Muscle of arm (tissue), 12 donors: Measurements from ENCODE around the gene XAF1. TPM values are rescaled to one million over a fixed set of nuclear protein-coding genes. Genes with fewer than 3 reads are reported as not detected.
"Not testable (repeated sequence)": the region's sequence is repeated elsewhere in the genome, so short reads cannot be mapped to it uniquely, and the experiment has no call there.

Experiments used
- DNase-seq: peaks from one replicate; pipeline ENCODE4 v3.0.0-alpha.2; 2013
- polyA plus RNA-seq, 12 donors: library from polyadenylated mRNA; unstranded; fragments of 120-200 nt; gene quantifications; one replicate each; pipeline ENCODE4 v1.2.1, GENCODE V29; 2013; ENCODE audit not compliant: insufficient read length in 12 of 12

The XAF1 gene
- polyA plus RNA-seq, 12 donors, result 4.7 to 24.0 (median 12.5) TPM; not detected in 2

DNA sequence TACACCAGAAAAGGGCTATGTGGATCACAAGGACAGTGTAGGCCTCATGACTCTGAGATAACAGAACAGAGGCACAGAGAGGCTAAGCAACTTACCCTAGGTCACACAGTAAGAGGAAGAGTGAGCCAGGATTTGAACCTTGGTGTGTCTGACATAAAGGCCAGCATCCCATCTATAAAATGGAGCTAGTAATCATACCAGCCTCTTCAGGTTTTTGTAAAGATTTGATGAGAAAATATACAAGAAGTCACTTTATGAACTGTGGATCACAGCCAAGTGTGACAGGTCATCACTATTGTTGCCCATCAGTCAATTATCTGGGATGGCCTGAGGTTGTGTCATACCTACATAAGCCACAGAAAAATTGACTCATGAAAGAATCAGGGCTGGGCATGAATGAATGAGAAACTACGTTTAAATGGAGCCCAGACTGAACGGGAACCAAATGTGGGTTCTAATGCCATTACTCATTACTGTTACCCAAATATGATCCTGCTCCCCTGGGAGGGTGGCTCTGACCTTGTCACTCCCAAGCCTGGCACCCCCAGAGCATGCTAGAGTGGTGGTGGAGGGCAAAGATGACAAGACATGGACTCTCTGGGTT lies 41.1 kb downstream of the XAF1 start:
- DNase-seq, result no peak

DNA sequence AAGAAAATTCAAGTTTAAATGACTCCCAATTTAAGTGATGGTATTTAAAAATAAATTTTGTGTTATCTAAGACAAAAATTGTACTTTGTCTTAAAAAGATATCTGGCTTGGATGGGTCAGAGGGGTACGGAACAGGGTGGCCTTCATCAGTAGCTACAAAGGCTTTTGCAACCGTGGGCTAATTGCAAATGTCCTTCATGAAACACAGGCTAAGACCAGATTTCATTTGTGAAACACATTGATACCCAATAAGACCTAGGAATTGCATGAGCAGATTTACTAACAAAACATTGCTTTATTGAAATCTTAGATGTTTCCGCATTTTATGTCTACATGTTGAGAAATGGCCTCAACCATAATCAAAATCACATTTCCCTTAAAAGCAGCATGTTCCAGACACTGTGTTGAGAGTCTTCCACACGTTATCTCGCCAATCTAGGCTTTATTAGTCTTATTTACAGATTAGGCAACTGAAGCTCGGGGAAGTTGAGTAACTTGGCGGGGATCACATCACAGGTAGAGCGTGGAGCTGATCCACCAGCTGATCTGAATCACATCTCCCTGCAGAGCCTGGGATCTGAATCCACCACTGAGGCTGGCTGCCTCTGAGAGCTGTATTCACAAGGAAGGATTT lies 42.0 kb downstream of the XAF1 start:
- DNase-seq, result no peak

DNA sequence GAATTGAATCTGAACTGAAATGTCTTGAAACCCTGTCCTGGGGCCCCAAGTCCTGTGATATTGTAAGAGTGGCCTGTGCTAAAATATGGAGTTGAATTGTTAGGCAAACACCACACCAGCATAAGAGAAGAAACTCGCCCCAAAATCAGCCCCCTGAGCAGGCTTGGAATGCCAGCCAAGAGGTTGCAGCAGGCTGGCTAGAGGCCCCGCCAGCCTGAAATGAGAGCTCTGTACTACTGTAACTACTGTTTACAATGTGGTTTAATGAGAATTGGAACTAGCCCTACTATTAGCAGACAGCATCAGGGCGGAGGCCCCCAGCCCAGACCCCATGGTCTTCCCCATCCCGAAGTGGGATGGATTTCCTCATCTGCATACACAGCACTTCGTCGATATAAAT lies 43.9 kb downstream of the XAF1 start:
- DNase-seq, result no peak

DNA sequence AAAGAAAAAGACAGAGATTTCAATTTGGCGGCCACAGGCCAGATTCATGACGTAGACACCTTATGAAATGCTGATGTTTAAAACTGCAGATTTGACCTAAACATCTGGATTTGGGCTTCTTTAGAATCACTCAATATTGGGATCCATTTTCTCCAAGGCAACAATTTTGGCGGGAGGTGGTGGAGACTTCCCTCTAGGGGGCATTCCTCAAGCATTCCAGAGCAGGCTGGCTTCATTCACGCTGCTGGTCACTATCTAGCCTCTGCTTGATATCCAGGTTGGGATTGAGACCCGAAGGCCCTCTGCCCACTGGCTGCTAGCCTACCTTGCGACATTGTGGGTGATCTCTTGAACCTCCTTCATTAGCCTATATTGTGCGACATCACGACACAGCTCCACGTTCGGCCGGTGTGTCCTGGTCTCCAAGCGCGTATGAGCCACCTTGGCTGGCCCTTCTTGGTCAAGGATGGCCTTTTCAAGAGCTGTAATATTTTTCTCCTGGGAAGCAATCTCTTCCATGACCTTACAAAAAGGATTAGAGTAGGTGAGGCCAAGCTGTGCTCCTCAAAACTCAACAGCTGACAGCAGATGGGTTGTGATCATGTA lies 44.7 kb downstream of the XAF1 start:
- no peak for DNase-seq

DNA sequence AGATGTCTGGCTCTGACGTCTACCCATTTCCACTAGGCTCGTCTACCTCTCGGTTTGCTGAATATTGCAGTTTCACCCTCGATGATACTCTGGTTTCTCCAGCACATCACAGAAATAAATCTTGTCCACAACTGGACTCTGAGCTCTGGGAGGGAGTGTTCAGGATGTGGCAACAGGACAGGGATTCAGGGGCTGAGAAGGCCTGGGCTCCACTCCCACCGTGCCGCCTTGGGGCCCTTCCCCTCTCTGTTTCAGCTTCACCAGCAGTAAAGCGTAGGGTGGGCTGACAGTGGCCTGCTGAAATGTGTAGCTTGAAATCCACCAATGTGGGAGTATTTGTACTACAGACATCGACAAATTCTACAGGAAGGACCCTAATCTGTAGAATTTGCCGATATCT lies 55.7 kb downstream of the XAF1 start:
- no peak for DNase-seq

DNA sequence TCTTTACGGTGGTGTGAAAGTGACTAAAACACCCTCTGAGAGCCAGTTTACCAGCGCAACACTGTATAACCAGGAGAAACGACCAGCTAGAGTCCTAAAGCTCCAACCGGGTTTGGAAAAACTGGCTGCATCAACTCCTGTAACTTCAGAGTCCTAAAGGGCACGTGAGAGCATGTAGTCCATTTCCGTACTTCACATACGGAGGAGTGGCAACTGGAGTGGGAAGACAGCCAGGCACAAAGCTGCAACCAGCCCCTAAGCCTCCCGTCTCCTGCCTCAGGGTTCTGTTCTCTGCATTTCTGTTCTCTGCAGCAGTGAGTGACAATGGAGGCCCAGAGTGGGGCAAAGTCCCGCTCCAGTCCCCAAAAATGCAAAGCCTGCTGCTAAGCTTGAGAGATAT lies 56.4 kb downstream of the XAF1 start:
- DNase-seq, result no peak

DNA sequence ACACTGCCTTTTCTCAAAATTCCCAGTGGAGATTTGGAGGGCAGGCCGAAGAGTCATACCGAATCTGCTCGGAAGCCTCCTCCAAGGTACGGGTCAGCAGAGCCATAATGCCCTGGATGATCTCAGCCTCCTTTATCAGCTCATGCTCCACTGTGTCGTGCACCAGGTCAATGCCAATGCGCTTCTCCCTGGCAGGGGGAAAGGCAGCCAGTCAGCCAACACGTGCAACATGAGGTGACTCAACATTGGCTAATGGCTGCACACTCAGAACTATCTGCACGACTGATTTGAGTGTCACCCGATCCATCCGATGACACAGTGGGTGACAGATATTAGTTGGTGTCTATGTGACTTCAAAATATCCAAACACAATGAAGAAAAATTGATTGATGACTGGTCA lies 59.9 kb downstream of the XAF1 start:
- no peak for DNase-seq

DNA sequence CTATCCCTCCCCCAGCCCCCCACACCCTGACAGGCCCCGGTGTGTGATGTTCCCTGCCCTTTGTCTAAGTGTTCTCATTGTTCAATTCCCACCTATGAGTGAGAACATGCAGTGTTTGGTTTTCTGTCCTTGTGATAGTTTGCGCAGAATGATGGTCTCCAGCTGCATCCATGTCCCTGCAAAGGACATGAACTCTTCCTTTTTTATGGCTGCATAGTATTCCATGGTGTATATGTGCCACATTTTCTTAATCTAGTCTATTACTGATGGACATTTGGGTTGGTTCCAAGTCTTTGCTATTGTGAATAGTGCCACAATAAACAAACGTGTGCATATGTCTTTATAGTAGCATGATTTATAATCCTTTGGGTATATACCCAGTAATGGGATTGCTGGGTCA lies 60.5 kb downstream of the XAF1 start:
- not testable (repeated sequence) for DNase-seq

DNA sequence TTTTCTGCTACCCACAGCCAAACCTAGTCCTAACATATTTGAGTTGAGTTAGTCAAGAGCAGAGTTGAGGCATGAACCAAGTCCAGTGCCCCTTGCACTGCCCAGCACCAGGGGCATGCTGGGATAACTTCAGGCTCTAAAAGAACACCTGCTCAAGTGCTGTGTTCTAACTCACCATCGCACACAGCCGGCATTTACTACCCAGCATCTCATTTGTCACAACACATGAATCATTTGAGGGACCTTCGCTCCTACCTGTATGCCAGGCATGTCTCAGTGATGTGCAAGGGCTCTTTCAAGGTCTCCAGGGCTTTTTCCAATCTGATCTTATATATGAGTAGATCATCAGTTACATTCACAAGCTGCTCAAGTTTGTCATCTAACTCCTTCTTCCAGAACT lies 63.1 kb downstream of the XAF1 start:
- no peak for DNase-seq

DNA sequence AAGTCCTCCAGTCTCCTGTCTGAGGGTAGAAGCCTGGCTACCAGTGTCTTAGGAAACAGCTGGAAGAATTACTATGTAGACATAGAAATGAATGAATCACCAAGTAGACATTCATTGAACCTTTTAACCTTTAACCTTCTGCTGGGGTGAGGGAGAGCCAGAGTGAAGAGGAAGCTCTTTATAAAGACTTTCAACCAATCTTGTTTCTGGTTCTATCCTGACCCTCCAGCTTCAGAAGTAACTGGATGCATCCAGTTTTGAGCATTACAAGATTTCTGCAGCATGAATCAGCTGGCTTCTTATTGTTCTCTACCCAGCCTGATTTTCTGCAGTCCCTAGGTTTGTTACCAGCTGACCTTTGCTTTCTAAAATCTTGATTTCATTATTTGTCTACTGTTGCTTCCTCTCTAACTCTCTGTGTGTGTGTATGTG lies 67.2 kb downstream of the XAF1 start:
- no peak for DNase-seq

Other genes starting within 250 kb of the XAF1 start
- gene PITPNM3, start 199.5 kb upstream of the XAF1 start, polyA plus RNA-seq, result 10 to 100 TPM in 1 of 12 donors, 1 to 10 TPM in 10, not detected in 1; 2.5 to 10.3 (median 5.8) TPM
- gene KIAA0753, start 115.3 kb upstream of the XAF1 start, polyA plus RNA-seq, result 10 to 100 TPM in 11 of 12 donors, not detected in 1; 10.9 to 41.8 (median 12.7) TPM
- 10 to 100 TPM in 11 of 12 donors, not detected in 1; 40.2 to 72.6 (median 51.5) TPM for gene TXNDC17, start 115.0 kb upstream of the XAF1 start, polyA plus RNA-seq
- gene MED31, start 104.4 kb upstream of the XAF1 start, polyA plus RNA-seq, result 10 to 100 TPM in 11 of 12 donors, not detected in 1; 11.9 to 26.8 (median 18.4) TPM
- 1 to 10 TPM in 10 of 12 donors, not detected in 2; 2.5 to 5.5 (median 3.6) TPM for gene C17orf100, start 104.3 kb upstream of the XAF1 start, polyA plus RNA-seq
- gene SLC13A5, start 42.7 kb upstream of the XAF1 start, polyA plus RNA-seq, result 1 to 10 TPM in 1 of 12 donors, under 1 TPM in 8, not detected in 3; 0.11 to 1.9 (median 0.22) TPM
- gene FBXO39, start 20.2 kb downstream of the XAF1 start, polyA plus RNA-seq, result under 1 TPM in 5 of 12 donors, not detected in 7; 0.07 to 0.41 (median 0.20) TPM
- under 1 TPM in 2 of 12 donors, not detected in 10; 0.09 to 0.40 TPM for gene TEKT1, start 75.7 kb downstream of the XAF1 start, polyA plus RNA-seq
- 1 to 10 TPM in 6 of 12 donors, under 1 TPM in 4, not detected in 2; 0.62 to 4.0 (median 1.3) TPM for gene ALOX12, start 240.0 kb downstream of the XAF1 start, polyA plus RNA-seq